A673 (cell line): ENCODE results near the gene TMED9.

Source experiments
- EZH2 ChIP-seq: fragments of 200-600 bp; sonication (generic); IDR thresholded peaks from 2 replicates; pipeline ENCODE4 v1.6.1; 2017; ENCODE audit warnings: borderline replicate concordance, low read depth, mild to moderate bottlenecking, mixed read lengths, antibody characterized with exemption, low read length; ENCODE audit not compliant: poor library complexity, severe bottlenecking
- TF ChIP-seq, protein P1 (sequence below): fragments of 300-800, 200-600 bp; sonication (generic); conservative IDR thresholded peaks from 2 replicates; pipeline ENCODE4 v1.5.1; 2017; ENCODE audit warnings: low read depth, mild to moderate bottlenecking, antibody characterized with exemption, low read length, moderate library complexity, mixed read lengths

GRCh38 chr5:177607115-177607451, 15.1 kb downstream of the TMED9 start:
- TF ChIP-seq, protein P1, sequence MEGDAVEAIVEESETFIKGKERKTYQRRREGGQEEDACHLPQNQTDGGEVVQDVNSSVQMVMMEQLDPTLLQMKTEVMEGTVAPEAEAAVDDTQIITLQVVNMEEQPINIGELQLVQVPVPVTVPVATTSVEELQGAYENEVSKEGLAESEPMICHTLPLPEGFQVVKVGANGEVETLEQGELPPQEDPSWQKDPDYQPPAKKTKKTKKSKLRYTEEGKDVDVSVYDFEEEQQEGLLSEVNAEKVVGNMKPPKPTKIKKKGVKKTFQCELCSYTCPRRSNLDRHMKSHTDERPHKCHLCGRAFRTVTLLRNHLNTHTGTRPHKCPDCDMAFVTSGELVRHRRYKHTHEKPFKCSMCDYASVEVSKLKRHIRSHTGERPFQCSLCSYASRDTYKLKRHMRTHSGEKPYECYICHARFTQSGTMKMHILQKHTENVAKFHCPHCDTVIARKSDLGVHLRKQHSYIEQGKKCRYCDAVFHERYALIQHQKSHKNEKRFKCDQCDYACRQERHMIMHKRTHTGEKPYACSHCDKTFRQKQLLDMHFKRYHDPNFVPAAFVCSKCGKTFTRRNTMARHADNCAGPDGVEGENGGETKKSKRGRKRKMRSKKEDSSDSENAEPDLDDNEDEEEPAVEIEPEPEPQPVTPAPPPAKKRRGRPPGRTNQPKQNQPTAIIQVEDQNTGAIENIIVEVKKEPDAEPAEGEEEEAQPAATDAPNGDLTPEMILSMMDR: no peak
- TF ChIP-seq EZH2: no peak
